Activated naive CD8-positive, alpha-beta T cell treated with anti-CD3 and anti-CD28 coated beads, Interleukin-2, amount 50 U/mL, for 16 hours (primary cell): ENCODE measurements around the gene LDLRAD3.

Experiments used
- DNase-seq: peaks from one replicate; pipeline ENCODE4 v3.0.0-alpha.2; 2020; ENCODE audit warnings: low read depth, low spot score

LDLRAD3 gene

DNA sequence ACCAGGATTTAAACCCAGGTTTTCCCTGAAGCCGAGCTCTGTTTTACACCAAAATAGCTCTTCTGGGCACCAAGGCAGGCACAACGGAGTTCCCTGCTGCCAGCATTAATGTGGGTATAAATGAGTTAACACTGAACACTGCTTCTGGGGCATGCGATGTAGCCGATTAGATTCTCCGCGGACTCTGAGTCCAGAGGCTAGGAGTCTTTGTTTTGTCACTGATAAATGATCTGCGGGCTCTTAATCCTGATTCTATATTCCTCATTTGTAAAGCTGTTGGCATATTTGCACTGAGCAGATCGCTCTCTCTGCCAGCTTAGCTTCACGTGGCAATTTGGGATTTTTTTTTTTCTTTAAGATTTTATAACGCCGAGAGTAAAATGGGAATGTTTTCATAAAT is 16.8 kb upstream of the LDLRAD3 start:
- DNase-seq: no peak

DNA sequence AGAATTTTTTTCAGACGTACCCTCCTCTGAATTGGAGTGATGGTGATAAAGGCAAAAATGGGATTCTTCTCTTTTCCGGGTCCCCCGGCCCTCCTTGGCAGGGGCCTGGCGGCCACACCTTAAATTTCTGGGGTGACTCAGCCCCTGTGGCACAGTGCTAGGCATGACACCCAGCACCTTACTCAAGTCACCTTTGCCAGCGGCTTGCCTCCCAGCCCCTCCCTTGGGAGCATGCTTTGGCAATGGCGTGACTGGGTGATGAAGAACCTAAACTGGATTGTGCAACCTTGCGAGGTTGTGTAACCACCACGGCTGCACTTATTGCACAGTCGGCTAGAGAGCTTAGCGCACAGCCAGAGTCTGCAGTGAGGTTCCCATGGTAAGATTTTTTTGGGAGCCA is 16.2 kb upstream of the LDLRAD3 start:
- no peak for DNase-seq

DNA sequence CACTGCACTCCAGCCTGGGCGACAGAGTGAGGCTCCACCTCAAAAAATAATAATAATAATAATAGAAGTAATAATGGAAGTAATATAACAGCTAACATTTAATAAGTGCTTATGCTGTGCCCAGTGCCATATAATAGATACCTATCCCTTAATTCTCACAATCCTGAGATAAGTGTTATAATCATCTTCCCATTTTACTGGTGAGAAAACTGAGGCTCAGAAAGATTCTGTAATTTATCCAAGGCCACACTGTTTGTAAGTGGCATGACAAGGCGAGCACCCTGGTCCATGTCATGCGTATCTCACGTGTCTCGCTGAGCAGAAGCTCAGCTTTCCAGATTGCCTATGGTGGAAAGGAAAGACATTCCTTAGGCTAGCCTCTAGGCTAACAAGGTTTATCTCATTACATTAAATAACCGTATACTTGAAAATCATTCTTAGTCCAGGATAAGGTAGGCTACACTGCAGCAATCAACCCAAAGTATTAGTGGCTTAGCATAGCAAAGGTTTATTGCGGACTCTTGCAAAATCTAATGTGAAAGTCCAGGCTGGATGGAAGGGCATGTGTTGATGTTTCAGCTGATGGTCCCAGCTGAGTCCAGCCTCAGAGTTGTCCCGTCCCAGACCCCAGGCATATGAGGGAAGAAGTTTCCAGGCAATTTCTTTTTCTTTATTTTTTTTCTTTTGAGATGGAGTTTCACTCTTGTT is 15.0 kb upstream of the LDLRAD3 start:
- no peak for DNase-seq

DNA sequence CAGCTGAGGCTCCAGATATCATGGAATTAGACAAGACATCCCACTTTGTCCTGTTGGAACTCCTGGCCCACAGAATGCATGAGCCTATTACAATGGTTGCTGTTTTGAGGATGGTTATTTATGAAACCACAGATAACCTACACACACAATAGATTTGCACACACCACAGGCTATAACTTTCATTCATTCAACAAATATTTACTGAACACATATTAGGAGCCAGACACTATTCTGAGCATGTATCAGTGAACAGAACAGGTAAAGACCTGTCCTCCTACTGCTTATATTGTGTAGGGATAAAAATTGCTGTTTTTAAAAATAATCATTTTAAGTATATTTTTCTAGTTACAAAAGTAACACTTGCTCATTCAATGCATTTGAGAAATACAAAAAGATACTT is 13.4 kb upstream of the LDLRAD3 start:
- DNase-seq: no peak

DNA sequence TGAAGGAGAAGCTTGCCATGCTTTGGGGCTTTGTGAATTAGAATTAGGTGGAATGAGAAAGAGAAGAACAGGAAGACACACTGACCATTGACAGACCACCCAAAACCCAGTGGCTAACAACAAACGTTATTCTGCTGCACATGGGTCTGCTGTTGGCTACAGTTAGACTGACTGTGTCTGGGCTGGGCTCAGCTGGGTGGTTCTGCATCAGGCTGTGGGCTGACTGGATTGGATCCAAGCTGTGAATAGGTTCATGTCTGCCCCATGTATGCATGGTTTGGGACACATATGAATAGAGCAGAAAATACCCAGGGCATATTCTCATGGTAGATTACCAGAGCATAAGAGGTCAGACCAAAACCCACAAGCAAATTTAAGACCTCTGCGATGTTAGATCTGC is 11.7 kb upstream of the LDLRAD3 start:
- no peak for DNase-seq

DNA sequence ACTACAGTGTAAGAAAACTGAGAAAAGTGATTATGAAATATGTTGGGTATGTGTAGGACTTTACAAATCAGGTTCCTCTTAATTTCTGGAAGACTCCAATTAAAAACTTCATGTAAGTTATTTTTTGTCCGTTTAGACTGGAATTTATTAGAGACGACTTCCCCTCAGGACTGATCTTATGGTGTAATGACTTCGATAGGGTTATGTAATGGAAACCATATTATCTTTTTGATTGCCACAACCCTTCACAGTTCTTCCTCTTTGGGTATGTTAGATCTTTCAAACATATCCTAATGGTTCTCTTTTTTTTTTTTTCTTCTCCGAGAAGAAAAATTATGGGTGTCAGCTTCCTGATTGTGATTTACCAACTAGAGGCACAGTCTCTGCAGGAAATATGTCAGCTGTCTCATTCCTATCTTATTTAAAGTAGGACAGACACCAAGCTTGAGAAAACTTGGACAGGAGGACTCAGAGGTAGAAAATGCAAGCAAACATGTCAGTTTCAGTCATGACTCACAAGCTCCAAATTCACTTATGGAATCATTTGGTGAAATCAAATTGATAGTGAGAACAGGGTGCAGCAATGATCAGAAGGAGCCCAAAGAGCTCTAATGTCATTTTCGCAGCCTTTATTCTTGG is 11.1 kb upstream of the LDLRAD3 start:
- DNase-seq: no peak

DNA sequence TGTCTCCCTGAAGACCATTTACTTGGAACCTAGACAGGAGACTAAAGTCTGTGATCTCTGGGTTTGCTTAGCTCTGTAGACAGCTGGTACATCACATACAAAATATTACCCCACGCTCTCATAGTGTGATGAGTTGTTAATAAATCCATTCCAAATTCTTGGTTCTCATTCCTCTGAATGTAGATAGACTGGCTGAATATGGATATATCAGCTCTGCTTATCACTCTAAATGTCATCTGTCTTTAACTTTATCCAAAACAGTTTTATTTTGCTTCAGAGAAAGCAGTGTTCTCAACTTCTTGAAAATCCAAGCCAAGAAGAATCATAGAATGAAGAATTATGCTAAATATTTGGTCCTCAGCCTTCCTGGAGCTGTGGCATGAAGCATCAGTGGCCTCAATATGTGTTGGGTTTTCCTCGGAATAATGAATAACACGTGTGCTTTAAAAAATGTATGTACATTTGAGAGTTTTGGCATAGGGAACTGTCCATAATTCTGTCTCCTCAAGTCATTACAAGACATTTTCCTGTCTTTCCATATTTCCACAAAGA is 10.5 kb upstream of the LDLRAD3 start:
- DNase-seq: no peak

DNA sequence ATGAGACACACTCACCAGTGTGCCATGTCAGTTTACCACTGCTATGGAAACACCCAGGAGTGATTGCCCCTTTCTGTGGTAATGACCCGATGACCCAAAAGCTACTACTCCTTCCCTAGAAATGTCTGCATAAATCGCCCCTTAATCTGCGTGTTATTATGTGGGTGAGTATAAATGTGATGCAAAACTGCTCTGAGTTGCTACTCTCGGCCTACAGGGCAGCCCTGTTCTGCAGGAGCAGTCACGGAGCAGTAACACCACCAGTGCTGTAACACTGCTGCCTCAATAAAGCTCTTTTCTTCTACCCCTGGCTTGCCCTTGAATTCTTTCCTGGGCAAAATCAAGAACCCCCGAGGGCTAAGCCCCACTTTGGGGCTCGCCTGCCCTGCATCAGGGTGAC is 9.6 kb upstream of the LDLRAD3 start:
- no peak for DNase-seq

DNA sequence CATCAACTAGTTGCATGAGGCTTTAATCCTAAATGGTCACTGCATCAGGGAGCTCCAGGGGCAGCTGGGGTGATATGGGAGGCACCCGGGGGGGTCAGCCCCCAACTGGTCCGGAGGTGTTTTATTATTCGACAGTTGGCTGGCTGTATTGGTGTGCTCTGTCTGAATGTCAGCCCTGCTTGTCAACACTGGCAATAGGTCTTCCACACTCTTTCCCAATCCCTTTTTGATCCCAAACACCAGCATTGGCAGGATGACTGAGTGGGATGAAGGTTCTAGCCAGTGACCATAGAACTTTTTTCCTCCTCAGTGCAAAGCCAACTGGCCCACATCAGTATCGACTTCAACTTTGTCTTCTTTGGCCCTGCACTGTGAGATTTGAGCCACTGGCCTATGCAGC is 8.9 kb upstream of the LDLRAD3 start:
- no peak for DNase-seq

DNA sequence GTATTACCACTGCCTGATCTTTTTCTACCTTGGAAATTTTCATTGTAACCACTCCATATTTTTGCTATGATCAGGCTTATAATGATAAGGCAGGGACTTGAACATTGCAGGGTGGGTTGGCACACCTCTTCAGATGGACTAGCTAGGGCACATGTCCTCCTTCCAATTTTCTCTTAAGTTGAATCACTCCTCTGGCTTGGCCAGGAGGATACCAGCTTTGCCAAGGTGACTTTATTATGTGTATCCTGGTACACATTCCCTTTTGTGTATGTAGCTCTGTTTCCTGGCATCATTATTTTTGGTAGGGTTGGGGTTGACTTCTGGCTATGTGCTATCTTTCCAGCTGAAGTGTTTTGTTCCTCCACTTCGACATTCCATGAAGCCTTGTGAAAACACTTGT is 8.5 kb upstream of the LDLRAD3 start:
- DNase-seq: no peak

DNA sequence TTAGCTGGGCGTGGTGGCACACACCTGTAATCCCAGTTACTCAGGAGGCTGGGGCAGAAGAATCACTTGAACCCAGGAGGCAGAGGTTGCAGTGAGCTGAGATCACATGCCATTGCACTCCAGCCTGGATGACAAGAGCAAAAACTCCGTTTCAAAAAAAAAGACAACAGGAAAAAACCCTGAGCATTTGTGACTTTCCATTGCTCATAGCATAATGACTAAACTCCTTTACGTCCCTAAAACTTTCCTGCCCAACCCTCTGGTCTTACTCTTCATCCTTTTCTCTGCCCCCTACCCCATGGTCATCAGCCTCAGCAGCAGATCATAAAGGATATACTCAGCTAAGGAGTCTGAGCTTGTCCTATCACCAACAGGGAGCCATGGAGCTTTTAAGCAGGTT is 6.8 kb upstream of the LDLRAD3 start:
- DNase-seq: no peak

DNA sequence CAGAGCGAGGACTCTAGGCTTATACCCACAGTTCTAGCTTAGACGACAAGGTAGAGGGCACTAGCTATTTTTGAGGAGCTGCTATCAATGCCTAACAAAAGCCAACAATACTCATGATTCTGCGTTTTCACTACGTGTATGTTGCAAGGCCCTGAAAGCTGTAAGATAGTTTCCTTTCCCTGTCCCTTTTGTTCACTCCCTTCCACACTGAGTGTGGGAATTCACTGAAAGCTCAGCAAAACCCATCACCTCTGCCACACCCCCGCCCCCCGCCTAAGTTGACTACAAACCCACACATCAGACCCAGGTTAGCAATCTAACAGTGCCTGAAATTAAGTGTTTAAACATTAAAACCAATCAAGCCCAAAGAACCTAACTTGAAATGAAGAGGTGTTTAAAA is 6.2 kb upstream of the LDLRAD3 start:
- DNase-seq: no peak

DNA sequence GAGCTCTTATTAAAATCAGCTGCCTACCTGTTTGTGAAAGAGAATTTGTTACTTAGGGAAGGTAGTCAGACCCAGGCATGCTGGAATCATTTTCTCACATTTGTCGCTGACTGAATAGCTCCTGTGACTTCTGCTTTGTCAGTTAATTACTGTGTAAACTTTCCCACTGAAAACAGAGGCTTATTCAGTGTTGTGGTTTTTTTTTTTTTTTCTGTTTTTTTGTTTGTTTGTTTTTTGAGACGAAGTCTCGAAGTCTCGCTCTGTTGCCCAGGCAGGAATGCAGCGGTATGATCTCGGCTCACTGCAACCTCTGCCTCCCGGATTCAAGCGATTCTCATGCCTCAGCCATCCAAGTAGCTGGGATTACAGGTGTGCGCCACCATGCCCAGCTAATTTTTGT is 5.6 kb upstream of the LDLRAD3 start:
- no peak for DNase-seq

DNA sequence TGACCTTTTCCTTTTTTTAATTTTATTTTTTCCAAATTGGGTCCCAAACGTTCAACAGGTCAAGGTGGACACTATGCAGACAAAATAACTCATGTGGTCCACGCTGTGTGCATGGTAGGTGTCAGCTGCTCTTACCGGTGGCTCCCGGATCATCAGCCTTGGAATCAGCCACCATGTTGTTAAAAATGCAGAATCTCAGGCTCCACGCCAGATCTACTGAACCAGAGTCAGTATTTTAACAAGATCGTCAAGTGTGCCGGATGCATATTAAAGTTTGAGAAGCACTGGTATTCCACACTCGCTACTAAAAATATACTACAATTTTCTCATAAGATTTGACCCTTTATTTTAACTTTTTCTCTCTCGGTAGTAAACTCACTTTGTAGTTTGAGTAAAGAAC is 553 bp upstream of the LDLRAD3 start:
- DNase-seq: no peak

DNA sequence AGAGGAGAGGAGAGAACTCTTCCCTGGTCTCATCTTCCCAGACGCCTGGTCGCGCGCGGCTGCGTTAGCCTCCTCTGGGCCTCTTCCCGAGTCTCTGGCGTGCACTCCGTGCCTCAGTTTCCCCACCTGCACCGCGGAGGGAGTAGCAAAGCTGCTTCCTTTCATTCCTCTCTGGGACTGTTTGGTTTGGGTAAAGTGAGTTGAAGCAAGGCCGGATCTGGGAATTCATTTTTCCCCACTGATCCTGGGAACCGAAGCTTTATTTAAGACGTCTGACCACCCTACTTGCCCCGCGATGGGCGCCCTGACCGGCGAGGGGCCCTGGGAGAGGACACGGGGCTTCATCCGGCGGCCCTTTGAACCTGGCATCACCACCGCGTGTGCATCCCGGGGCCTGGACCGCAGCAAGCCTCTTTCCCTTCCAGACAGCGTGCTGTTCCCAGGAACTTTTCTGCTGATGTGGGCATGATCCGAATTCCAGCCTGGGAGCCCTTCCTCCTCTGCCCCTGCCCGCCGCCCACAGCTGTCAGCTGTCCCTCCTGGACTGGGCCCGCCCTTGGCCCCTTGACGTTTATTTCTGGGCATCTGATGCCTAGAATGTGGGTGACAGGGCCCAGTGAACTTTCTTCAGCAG is 758 bp downstream of the LDLRAD3 start:
- no peak for DNase-seq

DNA sequence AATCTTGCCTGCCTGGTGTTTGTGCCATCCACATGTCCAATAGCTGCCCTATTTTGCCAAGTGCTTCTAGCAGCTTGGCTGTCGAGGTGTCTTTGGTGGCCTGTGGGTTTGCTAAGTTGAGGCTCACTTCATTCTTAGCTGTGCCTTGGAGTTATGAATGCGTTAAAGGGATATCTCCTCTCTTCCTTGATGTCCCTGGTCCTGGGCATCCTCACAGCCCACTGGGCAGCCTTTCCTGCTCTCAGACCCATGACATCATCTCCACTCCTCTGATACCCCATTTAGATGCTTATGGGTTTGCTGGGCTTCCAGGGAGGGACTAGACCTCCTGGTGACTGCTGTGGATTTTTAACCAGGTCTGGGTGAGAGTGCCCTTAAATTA is 1.3 kb downstream of the LDLRAD3 start:
- DNase-seq: no peak

DNA sequence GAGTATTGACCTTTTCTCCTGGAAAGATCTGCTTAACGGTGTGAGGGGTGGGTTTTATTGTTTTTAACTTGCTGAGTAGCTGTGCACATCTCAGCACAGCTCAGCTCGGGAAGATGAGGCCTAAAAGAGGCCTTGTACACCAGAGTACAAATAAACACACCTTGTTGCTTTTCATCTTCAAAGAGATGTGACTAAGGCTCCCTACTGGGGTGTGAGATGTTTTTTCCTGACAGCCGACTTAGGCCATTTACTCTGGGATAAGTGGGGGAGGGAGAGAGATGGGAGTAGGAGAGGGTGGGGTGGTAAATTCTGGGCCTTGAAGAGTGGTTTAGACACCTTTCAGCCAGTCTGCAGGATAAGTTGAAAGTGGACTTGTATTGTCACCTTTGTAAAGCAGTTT is 2.9 kb downstream of the LDLRAD3 start:
- DNase-seq: no peak

DNA sequence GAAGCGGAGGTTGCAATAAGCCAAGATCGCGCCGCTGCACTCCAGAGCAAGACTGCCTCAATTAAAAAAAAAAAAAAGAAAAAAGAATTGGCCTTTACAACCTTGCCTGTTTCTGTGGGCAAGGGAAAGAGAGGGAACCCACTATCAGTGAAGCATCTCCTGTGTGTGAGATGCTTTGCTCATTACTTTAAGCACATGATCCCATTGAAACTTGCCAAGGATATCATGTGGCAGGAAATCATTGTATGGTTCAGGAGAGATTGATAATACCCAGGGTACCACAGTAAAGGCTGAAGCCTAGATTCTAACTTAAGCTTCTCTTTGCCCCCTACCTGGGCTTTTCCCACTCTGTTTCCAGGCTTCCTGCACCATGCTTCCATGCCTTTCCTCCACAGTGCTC is 3.6 kb downstream of the LDLRAD3 start:
- no peak for DNase-seq

DNA sequence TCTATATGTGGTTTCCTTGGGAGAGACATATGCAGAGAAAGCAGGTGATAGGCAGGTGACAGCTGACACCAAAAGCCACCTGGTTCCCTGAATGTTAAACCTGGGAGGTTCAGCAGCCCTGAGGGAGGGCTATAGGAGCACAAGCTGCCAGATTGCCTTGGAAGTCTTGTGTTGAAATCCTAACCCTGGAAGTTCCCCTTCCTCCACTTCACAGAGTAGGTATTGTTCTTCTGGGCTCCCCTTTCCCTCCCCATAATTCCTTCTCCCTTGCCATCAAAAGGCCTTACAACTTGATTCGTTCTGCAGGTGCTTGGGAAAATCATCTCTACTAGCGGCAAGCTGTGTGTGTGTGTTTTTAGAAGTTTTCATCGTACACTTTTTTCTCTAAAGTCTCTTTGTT is 5.4 kb downstream of the LDLRAD3 start:
- DNase-seq: no peak

DNA sequence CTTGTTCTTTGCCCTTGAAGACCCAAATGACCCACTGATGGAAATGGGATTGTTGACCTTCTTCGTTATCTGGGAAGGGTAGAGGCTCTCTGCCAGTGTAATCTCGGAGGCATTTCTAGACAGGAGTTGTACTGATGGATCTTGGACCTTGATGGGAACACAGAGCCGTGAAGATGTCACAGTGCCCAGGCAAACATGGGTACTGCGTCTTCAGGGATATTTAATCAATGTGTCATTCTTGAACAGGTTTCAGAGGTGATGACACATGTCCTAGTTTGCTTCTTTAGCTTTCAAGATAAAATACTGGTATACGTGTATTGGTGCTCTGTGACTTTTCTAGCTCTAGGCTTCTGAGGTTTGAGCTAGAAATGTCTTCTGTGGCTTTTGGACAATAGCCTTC is 6.2 kb downstream of the LDLRAD3 start:
- DNase-seq: no peak

DNA sequence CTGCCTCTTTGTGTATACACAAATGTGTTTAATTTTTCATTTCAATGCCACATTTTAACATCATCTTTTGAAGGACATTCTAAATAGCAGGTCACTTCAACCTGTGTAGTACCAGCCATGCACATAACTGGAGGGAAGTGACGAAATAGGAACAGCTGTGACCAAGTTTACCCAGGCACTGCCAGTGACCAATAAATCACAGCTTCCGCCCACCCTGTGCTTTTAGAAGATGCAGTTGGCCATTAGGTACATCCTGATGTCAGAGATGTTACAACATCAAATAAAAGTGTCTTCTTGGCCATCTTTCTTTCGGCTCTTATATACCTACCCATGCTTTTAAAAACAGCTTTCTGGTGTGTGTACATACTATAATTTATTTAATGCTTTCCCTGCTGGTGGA is 7.8 kb downstream of the LDLRAD3 start:
- no peak for DNase-seq

DNA sequence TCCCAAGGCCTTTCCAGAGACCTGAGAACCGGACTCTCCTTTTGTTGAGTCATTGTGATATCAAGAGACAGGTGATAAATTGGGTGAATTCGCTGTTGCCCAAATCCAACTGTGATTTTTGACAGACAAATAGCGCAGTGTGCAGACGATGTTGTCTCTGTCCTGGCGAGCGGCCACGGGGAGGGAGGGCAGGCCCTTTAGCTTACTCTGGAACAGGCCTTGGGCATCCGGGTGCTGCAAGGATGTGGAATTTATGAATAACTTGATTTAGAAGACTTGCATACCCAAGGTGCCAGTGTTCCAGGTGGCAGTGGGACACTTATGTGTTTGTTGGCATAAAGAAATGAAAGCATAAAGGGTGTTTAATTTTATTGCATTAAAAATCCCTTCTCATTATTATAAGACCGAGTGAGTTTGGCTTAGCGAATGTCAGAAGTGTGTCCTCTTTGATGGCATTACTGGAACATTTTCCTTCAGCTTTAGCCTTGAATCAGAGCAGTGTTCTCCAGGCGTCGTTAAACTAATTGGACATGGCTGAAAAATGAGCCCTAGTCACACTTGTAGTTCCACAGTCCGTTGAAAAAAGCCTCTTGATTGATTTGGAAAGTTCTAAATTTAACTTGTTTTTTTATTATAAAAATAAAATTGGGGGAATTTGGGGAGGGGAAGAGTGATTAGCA is 9.4 kb downstream of the LDLRAD3 start:
- no peak for DNase-seq

DNA sequence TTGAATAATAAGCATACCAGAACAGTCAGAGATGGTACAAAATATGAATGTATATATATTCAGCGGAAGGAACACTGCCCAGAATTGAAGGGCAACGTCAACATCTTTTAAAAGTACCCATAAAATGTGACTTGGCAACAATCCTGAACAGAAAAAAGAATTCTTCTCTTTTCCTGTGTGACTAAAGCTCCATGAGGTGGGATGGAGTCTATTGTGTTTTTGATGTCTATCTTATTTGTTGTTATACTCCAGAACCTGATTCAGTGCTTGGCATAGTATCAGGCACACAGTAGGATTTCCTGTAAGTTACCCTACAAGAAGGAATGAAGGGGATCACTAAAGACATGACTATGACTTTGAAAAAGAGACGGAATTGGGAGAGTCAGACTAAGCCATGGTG is 10.3 kb downstream of the LDLRAD3 start:
- no peak for DNase-seq
